GM10847 (cell line): ENCODE measurements around the gene APLF.

ENCODE experiments used
- POLR2A ChIP-seq: IDR thresholded peaks from 2 replicates; pipeline ENCODE4 v1.6.1; 2011; ENCODE audit not compliant: insufficient read length; ENCODE audit errors: extremely low read depth

The APLF gene

DNA sequence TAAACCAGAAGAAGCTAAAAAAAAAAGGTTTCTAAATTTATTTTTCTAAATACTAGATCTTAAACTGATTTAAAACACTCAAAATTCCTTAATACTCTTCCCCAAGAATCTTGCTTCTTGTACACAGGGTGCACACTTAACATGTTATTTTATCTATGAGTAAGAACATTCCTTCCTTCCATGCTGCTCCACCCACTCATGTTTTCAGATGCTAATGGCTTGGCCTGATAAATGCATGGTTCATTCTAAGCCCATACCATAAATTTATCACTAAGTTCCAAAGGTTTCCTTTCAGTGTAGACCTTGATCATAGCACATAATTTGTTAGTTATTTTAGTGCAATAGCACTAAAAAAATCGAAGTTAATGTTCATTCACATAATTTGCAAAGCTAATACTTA is 8.4 kb upstream of the APLF start:
- TF ChIP-seq POLR2A = no peak

DNA sequence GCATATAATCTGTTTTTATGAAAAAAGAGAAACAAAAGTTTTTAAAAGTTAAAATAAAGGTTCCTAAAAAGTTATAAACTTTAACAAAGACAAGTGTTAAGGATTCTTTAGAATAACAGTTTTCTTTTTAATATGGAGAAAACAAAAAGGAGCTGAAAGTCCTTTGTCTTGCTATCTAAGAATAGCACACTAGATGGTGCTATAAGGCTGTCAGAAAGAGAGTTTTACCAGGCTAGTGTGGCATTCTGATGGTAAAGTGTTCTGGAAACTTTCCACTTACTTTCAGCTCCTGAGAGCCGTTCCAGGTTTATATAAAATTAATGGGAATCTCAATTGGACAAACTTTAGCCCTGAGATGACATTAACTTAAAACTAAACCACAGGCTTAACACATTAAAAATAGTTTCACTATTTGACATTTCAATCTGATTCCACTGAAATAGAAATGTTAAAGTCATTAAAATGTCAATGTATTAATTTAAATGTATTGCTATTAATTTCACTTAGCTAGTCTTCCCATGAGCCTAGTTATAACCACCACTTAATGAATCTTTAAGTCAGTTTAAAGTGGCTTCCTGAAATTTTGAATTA is 4.0 kb upstream of the APLF start:
- no peak for TF ChIP-seq POLR2A

DNA sequence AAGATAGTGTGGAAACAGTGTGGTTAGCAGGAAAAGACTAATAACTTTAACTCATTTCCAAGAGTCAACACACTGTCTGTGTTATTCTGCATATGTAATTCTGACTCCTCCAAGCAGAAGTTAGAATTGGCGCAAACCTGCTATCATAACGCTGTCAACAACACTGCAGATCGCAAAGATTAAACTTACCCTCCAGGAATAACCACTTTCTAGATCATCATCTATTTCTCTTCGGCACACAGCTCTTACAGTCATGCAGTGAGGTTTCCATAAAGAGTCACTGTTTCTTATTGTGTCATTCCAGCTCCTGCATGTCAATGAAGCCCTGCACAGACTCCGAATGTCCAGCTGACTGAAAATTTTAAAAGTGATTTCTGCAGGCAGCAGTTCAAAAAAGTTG is 2.7 kb upstream of the APLF start:
- no peak for TF ChIP-seq POLR2A

DNA sequence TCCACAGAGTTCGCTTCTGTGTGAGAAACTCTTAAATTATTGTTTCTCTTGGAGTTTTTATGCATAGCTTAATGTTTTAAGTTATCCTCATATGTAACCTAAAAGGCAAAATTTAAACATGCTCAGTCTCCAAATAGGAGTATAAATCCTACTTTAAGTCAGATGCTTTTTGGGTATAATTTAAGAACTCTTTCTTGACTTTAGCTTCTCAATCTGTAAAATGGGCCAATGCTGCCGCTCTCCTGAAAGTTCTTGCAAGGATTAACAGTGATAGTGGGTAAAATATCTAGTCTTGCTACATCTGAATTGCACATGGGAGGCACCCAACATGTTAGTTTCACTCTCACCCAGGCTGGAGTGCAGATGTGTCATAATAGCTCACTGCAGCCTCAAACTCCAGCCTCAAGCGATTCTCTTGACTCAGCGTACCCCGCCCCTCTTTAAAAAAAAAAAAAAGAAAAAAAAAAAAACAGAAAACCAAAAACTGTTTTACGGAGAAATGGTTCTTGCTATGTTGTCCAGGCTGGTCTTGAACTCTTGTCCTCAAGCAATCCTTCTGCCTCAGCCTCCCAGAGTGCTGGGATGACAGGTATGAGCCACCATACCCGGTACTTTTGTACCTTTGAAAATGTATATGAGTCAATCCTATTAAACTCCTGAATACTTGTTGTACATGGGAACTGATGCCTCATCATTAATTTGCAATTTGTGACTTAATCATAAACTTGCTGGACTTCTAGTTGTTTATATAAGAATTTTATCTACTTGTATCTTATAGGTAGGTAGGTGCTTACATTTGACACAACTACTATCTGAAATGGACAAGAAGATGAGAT is 2.1 kb upstream of the APLF start:
- TF ChIP-seq POLR2A = no peak

DNA sequence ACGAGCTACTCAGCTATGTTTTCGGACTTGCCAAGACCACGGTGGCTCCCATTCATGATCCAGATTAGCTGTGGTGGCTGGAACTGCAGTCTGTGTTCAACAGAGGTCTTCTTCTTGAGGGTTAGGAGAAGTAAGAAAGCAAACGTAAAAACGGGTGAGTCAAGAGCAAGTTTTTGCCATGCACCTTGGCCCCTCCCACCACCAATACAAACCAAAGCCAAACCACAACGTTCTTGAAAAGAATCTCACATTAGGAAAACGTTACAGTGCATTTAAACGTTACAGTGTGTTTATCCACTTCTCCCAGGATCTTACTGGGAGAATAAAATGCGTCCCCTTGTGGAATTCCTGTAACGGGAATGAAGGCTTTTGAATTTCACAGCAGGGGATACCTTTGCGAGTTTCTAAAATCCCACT is 1.0 kb upstream of the APLF start:
- TF ChIP-seq POLR2A = no peak

DNA sequence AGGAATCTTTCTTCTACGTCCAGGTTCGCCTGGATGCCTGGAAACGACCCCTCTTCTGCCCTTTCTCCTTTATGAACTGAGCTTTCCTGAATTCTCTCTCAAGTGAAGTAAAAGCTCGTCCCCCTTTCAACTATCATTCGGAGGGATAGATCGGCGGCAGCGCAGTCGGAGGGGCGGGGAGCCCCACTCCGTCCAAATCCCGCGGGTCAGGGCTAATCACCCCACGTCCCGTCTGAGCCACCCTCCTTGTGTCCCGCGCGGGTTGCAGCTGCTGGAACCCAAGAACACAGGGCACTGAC is 658 bp upstream of the APLF start:
- no peak for TF ChIP-seq POLR2A

DNA sequence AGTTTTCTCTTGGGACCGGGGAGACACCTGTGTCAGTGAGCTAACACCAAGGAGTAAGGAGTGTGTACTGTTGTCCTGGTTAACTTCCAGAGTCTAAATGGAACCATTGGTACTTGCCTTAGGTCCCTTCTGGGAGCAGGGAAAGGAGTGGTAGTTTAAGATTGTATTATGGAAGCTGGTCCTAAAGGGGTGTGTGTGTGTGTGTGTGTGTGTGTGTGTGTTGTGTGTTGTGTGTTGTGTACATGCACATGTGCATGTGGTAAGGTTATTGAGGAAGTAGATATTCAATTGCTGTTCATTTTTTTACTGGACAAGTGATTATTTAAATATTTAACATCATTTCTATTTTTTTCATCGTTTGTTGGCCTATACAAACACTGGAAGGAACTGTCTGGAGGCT is 1.4 kb downstream of the APLF start:
- TF ChIP-seq POLR2A = no peak

DNA sequence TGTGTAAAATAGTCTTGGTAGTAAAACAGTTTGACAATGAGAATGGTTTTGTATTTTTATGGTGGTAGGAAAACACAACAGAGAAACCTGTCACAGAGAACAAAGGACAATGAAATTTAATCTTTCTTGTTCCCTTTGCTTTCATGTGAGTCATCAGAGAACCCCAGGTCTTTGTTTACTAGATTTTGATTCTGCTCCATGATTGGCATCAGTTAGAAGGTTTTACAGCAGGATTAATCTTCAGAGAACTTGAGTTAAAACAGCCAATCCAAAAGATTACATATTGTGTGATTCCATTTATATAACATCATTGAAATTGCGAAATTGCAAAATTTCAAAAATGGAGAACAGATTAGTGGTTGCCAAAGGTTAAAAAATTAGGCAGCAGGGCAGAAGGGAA is 2.5 kb downstream of the APLF start:
- TF ChIP-seq POLR2A = no peak

DNA sequence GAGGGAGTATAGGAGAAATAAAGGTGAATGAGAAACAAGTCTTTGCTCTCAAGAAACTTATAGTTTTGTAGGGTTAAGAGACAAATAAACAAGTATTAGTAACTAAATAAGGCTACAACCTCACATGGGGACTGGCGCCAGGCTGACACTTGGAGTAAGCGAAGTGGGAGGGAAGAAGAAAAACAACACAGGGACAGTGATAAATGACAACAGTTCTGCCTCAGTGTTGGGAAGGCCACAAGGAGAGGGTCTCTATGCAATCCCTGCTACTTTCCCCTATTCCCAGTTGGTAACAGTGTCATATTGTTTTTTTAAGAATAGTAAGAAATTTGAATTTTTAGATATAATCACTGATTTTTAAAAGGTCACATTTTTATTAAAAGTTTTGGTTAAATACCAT is 4.0 kb downstream of the APLF start:
- TF ChIP-seq POLR2A = no peak

DNA sequence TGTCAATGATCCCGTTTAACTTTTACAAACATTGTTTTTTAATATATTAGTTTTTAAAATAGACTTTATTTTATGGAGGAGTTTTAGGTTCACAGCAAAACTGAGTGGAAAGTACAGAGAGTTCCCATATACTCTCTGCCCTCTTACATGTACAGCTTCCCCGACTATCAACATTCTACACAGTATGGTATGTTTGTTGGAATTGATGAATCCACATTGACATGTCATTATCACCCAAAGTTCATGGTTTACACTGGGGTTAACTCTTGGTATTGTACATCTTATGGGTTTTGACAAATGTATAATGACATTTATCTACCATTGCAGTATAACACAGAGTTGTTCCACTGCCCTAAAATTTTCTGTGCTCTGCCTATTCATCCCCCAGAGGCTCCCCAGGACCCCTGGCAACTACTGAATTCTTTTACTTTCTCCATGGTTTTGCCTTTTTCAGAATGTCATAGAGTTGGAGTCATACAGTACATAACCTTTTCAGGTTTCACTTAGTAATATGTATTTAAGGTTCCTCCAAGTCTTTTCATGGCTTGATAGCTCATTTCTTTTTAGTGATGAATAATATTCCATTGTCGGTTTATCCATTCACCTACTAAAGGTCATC is 5.5 kb downstream of the APLF start:
- TF ChIP-seq POLR2A = no peak

DNA sequence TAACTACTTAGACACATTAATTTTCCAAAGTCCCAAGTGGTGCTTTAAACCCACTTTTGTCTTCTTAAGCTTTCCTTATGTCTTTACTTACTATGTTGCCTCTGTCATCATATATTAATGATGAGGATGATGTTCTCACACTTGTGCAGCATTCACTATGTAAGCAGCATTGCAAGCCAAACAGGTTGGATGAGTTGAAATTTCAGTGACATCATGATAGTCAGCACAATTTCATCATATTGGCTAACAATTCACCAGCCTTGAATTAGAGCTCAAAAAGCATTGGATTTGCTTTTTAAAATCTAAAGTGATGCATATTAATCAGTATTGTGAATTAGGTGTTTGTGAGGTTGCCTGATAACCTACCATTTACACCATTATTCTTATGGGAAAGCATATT is 7.7 kb downstream of the APLF start:
- TF ChIP-seq POLR2A = no peak

DNA sequence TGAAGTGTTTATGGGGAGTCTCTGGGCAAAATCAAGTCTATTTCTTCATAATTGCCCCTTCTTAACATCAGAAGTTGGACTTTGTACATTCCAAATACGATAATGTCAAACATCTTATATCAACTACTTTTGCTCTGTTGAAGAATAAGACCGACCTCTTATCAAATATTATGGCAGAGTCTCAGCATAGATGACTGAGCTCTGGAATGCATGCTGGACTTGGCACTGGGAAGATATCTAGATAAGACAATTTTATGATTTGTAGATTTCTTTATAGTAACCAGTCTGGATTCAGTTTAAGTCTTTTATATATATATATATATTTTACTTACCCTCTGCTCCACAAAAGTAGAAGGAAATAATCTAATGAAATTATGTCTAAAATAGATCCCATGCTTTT is 8.2 kb downstream of the APLF start:
- no peak for TF ChIP-seq POLR2A

DNA sequence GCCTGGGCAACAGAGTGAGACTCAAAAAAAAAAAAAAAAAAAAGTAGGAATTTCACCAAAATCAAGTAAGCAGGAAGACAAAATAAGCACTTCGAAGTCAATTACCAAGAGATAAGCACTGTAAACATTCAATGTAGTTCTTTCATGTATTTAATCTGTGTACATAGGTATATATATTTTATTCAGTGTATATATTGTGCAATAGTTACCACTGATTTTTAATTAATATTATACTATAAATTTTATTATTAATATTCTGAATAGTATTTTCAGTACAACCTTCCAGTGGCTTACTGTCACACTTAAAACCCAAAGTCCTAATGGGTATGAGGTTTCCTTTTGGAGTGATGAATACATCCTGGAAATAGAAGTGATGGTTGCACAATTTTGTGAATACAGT is 9.1 kb downstream of the APLF start:
- TF ChIP-seq POLR2A = no peak

DNA sequence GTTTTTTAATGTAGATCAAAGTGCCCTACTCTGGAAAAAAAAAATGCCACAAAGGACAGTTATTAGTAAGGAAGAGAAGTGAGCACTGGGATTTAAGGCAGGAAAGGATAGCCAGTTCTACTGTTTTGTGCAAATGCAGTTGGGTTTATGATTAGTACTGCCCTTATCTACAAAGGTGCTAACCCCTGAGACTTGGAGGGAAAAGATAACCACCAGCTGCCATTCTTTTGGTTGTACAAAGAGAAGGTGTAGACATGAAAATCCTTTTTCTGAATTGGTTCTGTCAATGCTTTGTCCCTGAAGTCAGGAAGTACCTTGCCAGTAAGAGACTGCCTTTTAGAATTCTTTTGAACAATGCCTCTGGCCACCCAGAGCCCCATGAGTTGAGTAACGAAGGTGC is 11.3 kb downstream of the APLF start:
- no peak for TF ChIP-seq POLR2A

DNA sequence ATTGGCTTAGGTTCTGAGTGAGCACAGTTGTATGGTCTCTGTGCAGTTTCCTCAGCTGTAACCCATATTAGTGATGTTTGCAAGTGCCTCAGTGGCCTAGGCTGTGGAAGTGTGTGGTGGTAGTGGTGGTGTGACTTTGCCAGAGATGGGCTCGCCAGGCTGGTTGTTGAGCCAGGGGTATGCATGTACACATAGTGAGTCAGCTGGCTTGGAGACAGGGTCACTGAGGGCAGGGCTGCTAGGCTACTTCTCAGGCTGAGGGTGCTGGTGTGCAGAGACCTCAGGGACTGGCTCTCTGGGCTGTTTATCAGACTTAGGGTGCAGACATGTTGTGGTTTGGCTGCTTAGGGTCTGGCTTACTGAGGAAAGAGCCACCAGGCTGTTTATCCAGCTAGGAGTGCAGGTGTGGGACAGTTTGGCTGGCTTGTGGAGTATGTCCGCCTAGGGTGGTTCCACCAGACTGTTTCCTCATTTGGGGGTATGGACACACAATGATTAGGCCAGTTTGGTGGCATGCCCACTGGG is 15.0 kb downstream of the APLF start:
- no peak for TF ChIP-seq POLR2A

DNA sequence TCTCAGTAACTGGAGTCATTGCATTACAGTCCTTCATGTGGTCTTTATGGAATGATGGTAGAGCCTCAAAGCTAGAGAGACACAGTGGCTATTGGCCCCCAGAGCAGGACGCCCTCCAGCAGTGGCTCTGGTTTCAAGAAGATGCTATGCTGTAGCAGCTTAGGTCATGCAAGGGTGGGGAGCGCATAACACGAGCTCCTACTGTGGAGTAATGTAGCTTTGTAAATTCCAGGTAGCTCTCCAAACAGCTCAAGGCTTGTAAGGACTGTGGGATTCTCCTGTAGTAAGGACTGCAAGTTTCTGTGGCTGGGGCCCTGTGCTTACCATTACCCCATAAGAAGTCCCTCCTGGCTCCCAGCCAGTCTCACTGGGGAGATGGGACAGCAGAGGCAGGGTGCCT is 15.6 kb downstream of the APLF start:
- TF ChIP-seq POLR2A = no peak

DNA sequence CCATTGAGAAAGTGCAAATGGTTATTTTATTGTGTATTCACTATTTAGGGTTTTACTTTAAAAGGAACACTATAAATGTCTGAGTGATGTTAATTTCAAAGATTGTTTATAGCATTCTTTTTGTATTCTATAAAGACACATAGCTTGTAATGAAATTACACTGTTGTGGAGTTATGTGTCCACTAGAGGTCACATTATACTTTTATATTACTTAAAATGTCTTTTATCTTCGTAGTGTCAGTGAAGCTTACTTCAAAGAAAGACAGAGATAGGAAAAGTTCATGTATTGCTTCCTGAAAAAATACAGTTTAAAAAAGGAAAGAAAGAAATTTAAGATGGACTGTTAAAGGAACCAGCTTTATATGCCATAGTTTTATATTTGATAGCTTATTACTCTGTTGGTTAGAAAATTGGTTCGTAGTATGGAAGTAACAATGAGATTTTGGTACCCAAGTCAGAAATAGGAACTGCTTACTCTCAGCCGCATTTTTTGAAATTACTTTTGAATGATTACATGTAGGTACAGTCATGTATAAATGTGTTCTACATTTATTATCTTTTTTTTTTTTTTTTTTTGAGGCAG is 20.5 kb downstream of the APLF start:
- no peak for TF ChIP-seq POLR2A

DNA sequence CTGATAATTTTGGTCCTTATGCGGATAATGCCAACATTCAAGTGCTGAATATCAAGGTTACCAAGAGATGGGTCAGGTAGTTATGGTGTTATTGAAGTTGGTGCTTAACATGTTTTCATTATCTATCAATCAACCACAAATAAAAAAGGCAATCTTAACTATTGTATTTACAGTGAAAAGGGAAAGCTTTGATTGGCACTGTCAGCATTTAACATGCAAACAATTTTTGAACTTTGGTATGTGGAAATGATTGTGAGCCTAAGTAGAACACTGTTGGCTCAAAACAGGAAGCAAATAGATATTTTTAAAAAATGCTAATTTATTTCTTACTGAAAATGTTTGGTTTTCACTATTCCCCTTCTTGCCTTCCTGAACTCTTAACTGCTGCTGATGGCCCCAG is 21.9 kb downstream of the APLF start:
- TF ChIP-seq POLR2A = no peak
